Stromal cell of bone marrow (primary cell): ENCODE data around the gene SCGB1D1.

Experiments used
- DNase-seq: peaks from one replicate; pipeline ENCODE4 v3.0.0-alpha.2; 2012; ENCODE audit warnings: low read depth

The SCGB1D1 gene, protein sequence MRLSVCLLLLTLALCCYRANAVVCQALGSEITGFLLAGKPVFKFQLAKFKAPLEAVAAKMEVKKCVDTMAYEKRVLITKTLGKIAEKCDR

GRCh38 chr11:62190011-62190410, at the start of gene SCGB1D1:
SCGB1D1 (plus strand) TSS chr11:62190216; CDS start chr11:62190285, 69 bp downstream.
- no peak for DNase-seq

DNA sequence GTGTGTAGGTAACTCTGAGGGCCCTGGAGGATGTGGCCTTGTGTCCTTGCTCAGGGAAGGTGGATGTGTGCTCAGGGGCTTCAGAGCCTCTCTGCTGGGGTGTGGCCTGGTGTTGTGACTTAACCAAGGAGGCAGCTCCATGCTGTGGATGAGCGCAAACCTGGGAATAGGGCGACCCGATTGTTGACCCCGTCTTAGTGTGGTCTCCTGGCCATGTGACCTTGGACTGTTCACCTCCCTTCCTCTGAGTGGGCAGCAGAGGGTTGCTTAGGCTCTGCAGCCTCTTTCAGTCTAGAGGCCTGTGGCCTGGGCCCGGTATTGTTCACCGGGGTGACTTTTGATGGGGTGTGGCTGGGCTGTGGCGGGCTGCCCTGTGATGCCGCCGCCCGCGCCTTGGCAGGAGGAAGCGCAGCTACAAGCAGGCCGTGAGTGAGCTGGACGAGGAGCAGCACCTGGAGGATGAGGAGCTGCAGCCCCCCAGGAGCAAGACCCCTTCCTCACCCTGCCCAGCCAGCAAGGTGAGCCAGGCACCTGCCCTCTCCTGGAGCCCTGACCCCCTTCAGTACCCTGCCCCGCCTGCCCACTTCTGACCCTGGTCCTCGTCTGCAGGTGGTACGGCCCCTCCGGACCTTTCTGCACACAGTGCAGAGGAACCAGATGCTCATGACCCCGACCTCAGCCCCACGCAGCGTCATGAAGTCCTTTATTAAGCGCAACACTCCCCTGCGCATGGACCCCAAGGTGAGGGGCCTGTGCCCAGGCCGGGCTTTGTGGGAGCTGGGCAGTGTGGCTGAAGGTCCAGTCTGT, 49.5 kb upstream of the SCGB1D1 start:
- no peak for DNase-seq

GRCh38 chr11:62141111-62142042, 48.6 kb upstream of the SCGB1D1 start:
- no peak for DNase-seq

- no peak for DNase-seq
Observed at GRCh38 chr11:62142043-62142375, 48.0 kb upstream of the SCGB1D1 start.

DNA sequence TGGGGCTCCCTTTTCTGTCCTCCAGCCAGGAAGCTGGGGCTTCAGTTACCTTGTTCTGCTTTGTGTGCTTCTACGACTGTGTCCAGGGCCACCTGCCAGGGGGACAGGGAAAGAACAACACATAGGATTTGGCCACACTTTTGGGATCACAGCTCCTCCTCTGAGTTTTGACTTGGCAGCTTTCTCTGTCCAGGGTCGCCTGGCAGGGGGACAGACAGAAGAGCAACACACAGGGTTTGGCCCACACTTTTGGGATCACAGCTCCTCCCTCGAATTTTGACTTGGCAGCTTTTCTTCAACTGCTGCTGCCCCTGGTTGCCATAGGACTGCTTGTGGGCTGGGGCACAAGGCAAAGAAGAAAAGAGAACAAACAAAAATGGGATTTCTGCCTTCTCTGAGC, 47.1 kb upstream of the SCGB1D1 start:
- DNase-seq, result no peak

DNA sequence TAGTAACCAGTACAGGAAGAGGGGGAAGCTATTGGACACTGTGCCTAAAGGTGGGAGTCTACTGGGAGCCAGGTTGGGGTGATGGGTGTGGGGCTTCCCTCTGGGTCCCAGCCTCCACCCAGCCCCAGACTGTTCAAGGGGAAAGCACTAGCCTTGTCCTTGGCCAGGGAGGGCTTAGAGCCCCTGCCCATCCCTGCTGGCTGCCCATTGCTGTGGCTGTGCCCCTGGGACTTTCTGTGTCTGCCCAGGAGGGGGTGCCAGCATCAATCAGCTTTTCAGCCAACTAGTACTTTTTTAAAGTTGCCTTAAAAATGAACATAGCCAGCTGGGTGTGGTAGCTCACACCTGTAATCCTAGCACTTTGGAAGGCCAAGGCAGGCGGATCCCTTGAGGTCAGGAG, 46.3 kb upstream of the SCGB1D1 start:
- DNase-seq, result no peak

GRCh38 chr11:62144641-62145255, 45.3 kb upstream of the SCGB1D1 start:
- no peak for DNase-seq

- DNase-seq, result no peak
Observed at GRCh38 chr11:62145261-62145871, 44.6 kb upstream of the SCGB1D1 start.

DNA sequence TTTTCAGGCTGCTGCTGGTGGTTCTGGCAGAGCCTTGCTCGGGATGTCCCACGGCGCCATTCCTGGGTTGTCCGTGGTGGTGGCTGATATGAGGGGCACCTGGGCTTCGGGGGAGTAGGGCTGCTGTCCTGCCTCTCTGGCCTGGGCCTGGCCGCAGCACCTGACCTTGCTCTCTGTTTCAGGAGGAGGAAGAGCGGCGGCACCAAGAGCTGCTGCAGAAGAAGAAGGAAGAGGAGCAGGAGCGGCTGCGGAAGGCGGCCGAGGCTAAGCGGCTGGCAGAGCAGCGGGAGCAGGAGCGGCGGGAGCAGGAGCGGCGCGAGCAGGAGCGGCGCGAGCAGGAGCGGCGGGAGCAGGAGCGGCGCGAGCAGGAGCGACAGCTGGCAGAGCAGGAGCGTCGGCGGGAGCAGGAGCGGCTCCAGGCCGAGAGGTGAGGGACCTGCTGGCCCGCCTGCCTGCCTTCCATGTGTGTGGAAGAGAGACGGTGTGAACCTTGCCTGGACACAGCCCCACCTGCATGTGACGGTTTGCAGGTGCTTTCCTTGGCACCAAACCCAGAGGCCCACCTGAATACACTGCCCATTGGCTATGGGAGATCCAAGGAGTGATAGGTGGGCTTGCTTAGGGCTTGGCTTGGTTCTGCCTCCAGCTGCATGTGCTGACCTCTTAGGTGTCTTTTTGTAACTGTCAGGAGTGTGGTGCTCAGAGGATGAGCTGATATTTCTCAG, 43.4 kb upstream of the SCGB1D1 start:
- DNase-seq, result no peak

DNA sequence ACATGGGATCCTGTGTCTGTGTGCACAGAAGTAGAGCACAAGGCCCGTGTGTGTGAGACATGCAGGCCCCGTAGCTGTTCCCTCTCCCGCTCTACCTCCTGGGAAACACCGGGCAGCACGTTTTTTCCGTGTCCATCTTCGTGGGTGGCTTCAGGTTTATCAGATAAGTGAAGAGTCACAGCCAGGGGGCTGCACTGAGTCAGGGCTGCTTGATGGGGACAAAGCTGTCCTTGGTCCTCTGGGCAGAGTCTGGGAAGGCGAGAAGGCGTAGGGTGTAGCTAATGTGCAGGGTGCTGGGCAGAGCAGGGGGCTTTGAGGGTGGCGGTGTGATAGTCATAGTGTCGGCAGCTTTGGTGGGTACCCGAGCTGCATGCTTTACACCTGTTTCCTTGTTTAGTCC, 42.5 kb upstream of the SCGB1D1 start:
- no peak for DNase-seq

DNA sequence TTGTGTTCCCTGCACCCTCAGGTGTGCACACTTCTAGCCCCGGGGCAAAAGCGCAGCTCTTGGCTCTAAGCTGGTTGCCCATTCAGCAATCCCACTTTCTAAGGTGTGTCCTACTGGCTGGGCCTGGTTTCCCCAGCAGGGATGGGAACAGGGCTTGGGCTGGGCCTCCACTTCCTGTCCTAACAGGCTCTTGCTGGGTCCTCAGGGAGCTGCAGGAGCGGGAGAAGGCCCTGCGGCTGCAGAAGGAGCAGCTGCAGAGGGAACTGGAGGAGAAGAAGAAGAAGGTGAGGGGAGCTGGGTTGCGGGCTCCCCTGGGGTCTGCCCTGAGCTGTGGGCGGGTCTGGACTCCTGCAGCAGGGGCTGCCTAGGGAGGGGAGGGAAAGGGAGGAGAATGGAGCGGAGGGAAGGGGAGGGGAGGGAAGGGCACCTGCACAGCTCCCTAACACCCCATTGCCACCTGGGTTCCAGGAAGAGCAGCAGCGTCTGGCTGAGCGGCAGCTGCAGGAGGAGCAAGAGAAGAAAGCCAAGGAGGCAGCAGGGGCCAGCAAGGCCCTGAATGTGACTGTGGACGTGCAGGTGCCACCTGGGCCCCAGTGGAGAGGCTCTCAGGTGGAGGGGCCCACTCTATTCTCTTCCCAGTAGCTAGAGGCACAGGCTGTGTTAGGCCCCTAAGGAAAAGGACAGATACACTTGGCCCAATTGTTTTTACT, 41.6 kb upstream of the SCGB1D1 start:
- no peak for DNase-seq

GRCh38 chr11:62149986-62150886, 39.8 kb upstream of the SCGB1D1 start:
- no peak for DNase-seq

DNA sequence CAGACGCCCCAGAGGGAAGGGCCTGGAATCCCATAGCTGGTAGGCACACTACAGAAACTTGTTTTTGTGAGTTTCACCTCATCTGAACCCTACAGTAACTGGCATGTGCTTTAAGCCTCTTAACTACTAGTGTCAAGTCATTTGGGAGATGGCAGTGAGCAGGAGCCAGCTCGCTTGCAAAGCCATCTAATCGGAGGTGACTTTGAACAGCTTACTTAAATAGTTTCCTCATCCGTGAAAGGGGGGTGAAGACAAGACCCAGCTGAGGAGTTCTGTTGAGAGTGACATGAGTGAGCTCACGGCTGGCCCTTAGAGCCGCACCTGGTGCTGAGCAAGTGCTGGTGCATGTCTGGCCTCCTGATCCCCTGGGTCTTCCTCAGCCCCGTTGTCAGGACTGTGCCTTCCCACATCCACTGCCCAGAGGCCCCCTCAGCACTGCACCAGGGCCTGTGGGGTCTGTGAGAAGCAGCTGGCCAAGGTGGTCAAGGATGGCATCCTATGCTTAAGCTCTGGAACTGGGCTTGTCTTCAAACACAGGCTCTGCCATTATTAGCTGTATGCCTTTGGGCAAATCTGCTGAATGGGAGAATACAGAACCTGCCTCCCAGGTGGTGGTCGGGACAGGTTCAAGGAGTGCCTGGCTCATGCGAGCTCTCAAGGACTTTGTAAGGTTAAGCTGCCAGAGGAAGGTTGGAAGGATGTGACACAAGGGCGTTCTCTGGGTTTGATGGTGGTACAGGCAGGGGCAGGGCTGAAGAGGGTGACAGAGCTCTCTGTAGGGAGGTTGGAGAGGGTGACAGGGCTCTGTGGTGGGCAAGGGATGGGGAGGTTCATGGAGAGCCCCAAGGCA, 38.9 kb upstream of the SCGB1D1 start:
- no peak for DNase-seq

DNA sequence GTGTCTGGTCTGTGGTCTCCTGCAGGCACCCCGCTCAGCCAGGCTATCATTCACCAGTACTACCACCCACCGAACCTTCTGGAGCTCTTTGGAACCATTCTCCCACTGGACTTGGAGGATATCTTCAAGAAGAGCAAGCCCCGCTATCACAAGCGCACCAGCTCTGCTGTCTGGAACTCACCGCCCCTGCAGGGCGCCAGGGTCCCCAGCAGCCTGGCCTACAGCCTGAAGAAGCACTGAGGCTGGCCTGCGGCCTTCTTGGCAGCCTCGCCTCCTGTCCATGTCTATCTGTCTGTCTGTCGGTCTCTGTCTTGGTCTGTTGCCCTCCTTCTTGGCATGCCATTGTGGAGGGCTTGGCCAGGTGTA, 38.3 kb upstream of the SCGB1D1 start:
- no peak for DNase-seq

GRCh38 chr11:62152245-62153086, 37.5 kb upstream of the SCGB1D1 start:
- DNase-seq, result no peak

- DNase-seq, result no peak
Observed at GRCh38 chr11:62153087-62153395, 37.0 kb upstream of the SCGB1D1 start.

DNA sequence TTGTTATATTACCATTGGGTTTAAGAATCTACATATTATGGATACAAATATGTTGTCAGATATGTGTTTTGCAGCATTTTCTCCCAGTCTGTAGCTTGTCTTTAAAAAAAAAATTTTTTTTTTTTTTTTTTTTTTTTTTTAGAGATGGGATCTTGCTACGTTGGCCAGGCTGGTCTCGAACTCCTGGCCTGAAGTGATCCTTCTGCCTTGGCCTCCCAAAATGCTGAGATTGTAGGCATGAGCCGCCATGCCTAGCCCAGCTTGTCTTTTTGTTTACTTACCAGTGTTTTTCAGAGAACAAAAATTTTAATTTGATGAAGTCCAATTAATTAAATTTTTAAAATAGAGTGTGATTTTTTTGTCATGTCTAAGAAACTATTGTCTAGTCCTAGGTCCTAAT, 36.4 kb upstream of the SCGB1D1 start:
- no peak for DNase-seq

- no peak for DNase-seq
Observed at GRCh38 chr11:62157603-62158002, 32.4 kb upstream of the SCGB1D1 start.
